ENCODE measurements around the gene CAPN2.

DNA sequence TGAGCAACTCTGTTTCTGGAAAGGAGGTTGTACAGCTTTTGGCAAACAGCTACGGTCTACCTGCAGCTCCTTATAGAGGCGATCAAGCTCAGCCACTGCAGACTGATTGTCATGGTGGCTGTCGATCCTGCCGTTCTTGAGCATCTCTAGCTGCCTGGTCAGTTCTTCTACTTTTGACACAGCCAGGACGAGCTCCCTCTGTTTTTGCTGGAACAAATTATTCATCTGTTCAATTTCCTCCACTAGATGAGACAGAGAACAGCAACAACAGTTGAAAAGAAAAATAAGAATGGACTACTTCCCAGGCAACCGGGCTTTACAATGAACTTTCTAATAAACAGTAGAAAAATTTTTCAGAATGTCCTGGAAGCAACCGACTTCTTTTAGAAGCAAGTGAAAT lies 90.9 kb downstream of the CAPN2 start:
- TF ChIP-seq CTCF (IDR thresholded peaks at IDR 0.05) (no peak), POLR2A (IDR thresholded peaks at IDR 0.05) (no peak), POLR2AphosphoS5 (IDR thresholded peaks at IDR 0.05) (no peak)

Measured in suprapubic skin (tissue), 4 donors.